GM18505 (cell line): ENCODE data around the gene RARA.
A peak's percentile ranks its signal among the peaks of the same experiment; 100 is the strongest.

Source experiments
- ATAC-seq: cut with Tn5 transposase; IDR thresholded peaks from one replicate; pipeline ENCODE4 v1.9.1; 2021; ENCODE audit not compliant: unreplicated experiment
- POLR2A ChIP-seq: IDR thresholded peaks from 4 replicates; pipeline ENCODE4 v1.6.1; 2011; ENCODE audit warnings: borderline replicate concordance; ENCODE audit not compliant: insufficient read depth, insufficient read length; ENCODE audit errors: extremely low read depth

Gene RARA

GRCh38 chr17:40315678-40316570 is 6.9 kb downstream of the RARA start:
- TF ChIP-seq POLR2A = no peak
- ATAC-seq = no peak

DNA sequence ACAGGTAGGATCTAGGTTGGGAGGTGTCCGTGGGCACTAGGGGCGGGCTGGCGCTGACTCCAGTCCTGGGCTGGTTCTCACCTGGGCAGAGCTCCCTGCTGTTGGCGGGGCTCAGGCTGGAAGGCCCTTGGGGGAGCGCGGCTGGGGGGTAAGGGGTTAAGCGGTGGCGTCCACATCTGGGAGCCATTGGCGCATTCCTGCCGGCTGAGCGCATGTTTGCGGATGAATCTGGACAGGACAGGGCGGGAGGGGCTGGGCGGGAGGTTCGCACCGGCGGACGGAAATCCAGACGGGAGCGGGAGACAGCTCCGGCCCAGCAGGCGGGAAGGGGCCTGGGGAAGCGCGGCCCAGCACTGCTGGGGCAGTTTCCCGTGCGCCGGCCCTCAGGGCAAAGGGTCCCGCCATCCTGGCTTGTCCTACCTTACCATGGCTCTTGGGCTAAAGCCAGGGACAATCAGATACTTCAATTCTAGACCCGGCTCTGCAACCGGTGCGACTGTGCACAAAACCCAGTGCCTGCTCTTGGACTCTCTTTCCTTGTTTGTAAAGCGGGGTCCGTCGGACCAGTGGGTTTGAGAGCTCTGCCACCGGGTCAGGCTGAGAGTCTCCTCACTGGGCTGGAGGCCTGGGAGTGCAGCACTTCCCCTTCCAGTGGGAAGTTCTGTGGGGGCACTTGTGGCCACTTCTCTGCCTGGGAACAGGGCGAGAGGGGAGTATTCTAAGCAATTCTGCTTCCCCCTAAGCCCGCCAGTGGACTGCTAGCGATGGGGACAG is 7.8 kb downstream of the RARA start:
- ATAC-seq = no peak
- TF ChIP-seq POLR2A = no peak

- no peak for TF ChIP-seq POLR2A
- no peak for ATAC-seq
Observed at GRCh38 chr17:40317345-40317873, 8.4 kb downstream of the RARA start.

GRCh38 chr17:40317880-40318829 is 9.2 kb downstream of the RARA start:
- peak; percentile 54 for ATAC-seq

GRCh38 chr17:40318830-40319391 is 9.9 kb downstream of the RARA start:
- TF ChIP-seq POLR2A = no peak
- ATAC-seq = no peak

More at GRCh38 chr17:40317880-40318829, 9.2 kb downstream of the RARA start:
- TF ChIP-seq POLR2A = peak; percentile 74

- ATAC-seq = no peak
- no peak for TF ChIP-seq POLR2A
Observed at GRCh38 chr17:40319651-40320540, 10.9 kb downstream of the RARA start.

- no peak for TF ChIP-seq POLR2A
- ATAC-seq = no peak
Observed at GRCh38 chr17:40320756-40321523, 12.0 kb downstream of the RARA start.

- no peak for TF ChIP-seq POLR2A
- ATAC-seq = no peak
Observed at GRCh38 chr17:40321524-40321929, 12.5 kb downstream of the RARA start.

GRCh38 chr17:40321961-40322357 is 13.0 kb downstream of the RARA start:
- no peak for ATAC-seq
- TF ChIP-seq POLR2A = no peak

GRCh38 chr17:40322358-40323315 is 13.7 kb downstream of the RARA start:
- no peak for ATAC-seq
- TF ChIP-seq POLR2A = peak; percentile 77
